Ovary (tissue), 9 donors: ENCODE data around the gene TYW1B. TPM values are rescaled to one million over a fixed set of nuclear protein-coding genes. Genes with fewer than 3 reads are reported as not detected.
A peak's percentile ranks its signal among the peaks of the same experiment; 100 is the strongest.
"Not testable (repeated sequence)": the region's sequence is repeated elsewhere in the genome, so short reads cannot be mapped to it uniquely, and the experiment has no call there.

ENCODE experiments used
- DNase-seq, 5 donors: peaks; one replicate each; pipeline ENCODE4 v3.0.0-alpha.2; 2019 to 2020
- H3K27ac ChIP-seq, 2 donors: fragments of 200-600 bp; one replicate each; pipeline versions ENCODE4 v1.5.1 to v1.8.0; 2019 to 2022
- H3K27me3 ChIP-seq: fragments of 200-600 bp; one replicate; pipeline ENCODE4 v1.8.0; 2022
- H3K36me3 ChIP-seq: fragments of 200-600 bp; sonication (generic); one replicate; pipeline ENCODE4 v1.5.1; 2019
- H3K4me1 ChIP-seq: one replicate; pipeline ENCODE4 v1.8.1; 2013; ENCODE audit warnings: mild to moderate bottlenecking, moderate library complexity; ENCODE audit not compliant: insufficient read depth
- H3K4me3 ChIP-seq: fragments of 200-600 bp; sonication (generic); one replicate; pipeline ENCODE4 v1.5.1; 2017
- H3K9me3 ChIP-seq, 2 donors: fragments of 200-600 bp in 1 of 2; sonication (generic) in 1 of 2; one replicate each; pipeline versions ENCODE4 v1.5.1 to v1.8.1; 2013 to 2019; ENCODE audit warnings: mild to moderate bottlenecking in 1 of 2, moderate library complexity in 1 of 2
- EP300 ChIP-seq: sonication (generic); formaldehyde crosslinking; IDR thresholded peaks from one replicate; pipeline ENCODE4 v1.6.1; 2017; ENCODE audit warnings: antibody characterized with exemption
- POLR2A ChIP-seq: fragments of 450-650 bp; IDR thresholded peaks from one replicate; pipeline ENCODE4 v1.6.1; 2017; ENCODE audit warnings: antibody characterized with exemption, mild to moderate bottlenecking, moderate library complexity
- WGBS, 3 donors: extraction: QIAGEN DNeasy Blood & Tissue Kit in 1 of 3; methylation state at CpG; one replicate each; pipeline versions ENCODE4 v1.1.5 to v1.1.7; 2013 to 2017; 5-methylcytosine and 5-hydroxymethylcytosine counted together
- intact Hi-C, 4 donors: fragments of 100-400 bp; cut with DNase I; formaldehyde crosslinking; loops; one replicate each; pipeline versions ENCODE4 v1.11.0 to v1.15.1; 2022 to 2023
- polyA plus RNA-seq, 2 donors: library from polyadenylated mRNA; stranded (reverse); fragments of 200-250 nt in 1 of 2; fragments of 350-450 nt in 1 of 2; fragmentation: Illumina TruSeq in 1 of 2; extraction: RNeasy Lipid Tissue Mini Kit (QIAGEN cat#74804) in 1 of 2; gene quantifications; one replicate each; pipeline ENCODE4 v1.2.3, GENCODE V29; 2013 to 2014
- total RNA-seq, 7 donors: library from RNA; depleted of rRNA in 2 of 7; stranded (reverse); fragments of >200 nt in 2 of 7; fragmentation: NEBNext Ultra II Directional in 3 of 7; extraction: Animal tissue kit (Norgen Biotek cat#: 25700) in 3 of 7; gene quantifications; one replicate each; pipeline versions ENCODE4 v1.1.0 to v1.2.4, GENCODE V29; 2016 to 2023
- TF ChIP-seq, protein P1 (sequence below), 3 donors: fragments of 450-650 bp in 2 of 3; fragments of 200-600 bp in 1 of 3; IDR thresholded peaks; one replicate each; pipeline versions ENCODE4 v1.5.1 to v1.8.0; 2016 to 2022; ENCODE audit warnings: antibody characterized with exemption in 3 of 3, mild to moderate bottlenecking in 1 of 3
- donor health status: DM: no; HTN: no; CAD: no; lungs with moderate emphysema.
- donor health status: DM: no; HTN: no; CAD: no.
- donor health status: Bipolar disorder and iron deficiency.
- donor health status: DM: yes; HTN: yes; CAD: no.
- donor health status: DM: no; HTN: no; CAD: no.
- donor health status: DM: yes; HTN: yes; CAD: no.

TYW1B gene
- total and polyA plus RNA-seq, 9 donors: 2.5 to 7.6 (median 3.0) TPM

DNA sequence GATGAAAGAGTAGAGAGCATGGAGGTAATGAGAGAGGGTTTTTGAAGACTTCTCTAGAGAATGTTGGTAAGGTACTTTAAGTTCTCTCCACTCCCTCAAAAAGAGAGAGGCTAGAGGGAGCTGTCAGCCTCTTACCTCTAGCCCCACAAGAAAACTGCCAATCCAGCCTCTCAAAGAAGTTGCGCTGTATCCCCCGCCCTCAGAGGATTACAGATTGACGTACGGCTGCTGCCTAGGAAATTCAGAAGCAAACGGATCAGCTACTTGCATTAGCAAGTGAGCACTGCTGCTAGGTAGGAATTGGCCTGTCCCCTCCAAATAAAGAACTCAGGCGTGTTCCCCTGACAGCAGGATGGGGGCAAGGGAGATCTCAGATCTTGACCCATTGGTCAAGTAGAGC is 34.2 kb downstream of the TYW1B start:
- H3K4me1 ChIP-seq: no peaks in the 10 kb centered on the region
- no peak overlapping the region for H3K4me3 ChIP-seq
- H3K36me3 ChIP-seq: no peaks in the 10 kb centered on the region
- no peaks in the 10 kb centered on the region for H3K27me3 ChIP-seq
- no peak for DNase-seq
- intact Hi-C loops: no loop called here
- no peak overlapping the region for H3K27ac ChIP-seq
- TF ChIP-seq EP300 (no peak), POLR2A (no peak)
- TF ChIP-seq, protein P1, sequence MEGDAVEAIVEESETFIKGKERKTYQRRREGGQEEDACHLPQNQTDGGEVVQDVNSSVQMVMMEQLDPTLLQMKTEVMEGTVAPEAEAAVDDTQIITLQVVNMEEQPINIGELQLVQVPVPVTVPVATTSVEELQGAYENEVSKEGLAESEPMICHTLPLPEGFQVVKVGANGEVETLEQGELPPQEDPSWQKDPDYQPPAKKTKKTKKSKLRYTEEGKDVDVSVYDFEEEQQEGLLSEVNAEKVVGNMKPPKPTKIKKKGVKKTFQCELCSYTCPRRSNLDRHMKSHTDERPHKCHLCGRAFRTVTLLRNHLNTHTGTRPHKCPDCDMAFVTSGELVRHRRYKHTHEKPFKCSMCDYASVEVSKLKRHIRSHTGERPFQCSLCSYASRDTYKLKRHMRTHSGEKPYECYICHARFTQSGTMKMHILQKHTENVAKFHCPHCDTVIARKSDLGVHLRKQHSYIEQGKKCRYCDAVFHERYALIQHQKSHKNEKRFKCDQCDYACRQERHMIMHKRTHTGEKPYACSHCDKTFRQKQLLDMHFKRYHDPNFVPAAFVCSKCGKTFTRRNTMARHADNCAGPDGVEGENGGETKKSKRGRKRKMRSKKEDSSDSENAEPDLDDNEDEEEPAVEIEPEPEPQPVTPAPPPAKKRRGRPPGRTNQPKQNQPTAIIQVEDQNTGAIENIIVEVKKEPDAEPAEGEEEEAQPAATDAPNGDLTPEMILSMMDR (IDR thresholded peaks at IDR 0.05): no peak
- peaks cover 0 to 4% of the 10 kb centered on the region in 2 donors for H3K9me3 ChIP-seq
- WGBS, 3 donors: 92 to 97% (median 93%) methylated on average over 6 of the region's 6 CpGs

DNA sequence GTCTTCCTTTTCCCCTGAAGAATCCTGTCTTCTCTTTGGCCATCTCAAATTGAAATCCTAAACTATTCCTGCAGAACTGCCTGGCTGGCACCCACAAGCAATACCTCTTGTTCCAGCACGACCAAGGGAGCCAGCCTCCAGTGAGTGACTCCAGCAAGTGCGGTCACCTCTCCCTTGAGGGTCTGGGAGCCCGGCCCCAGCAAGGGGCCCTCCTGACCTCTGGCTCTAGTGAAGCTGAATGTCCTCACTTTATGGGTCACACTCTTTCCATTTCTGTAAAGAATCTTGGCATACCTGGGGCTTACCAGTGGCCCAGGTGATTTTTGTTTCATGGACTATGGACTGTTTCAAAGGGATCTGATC is 37.3 kb downstream of the TYW1B start:
- H3K4me3 ChIP-seq, H3K27me3 ChIP-seq, H3K9me3 ChIP-seq, DNase-seq, H3K36me3 ChIP-seq, intact Hi-C loops, H3K27ac ChIP-seq, H3K4me1 ChIP-seq: not testable (repeated sequence)
- WGBS, 3 donors: 86 to 96% (median 88%) methylated on average over 3 of the region's 3 CpGs

- DNase-seq, H3K27ac ChIP-seq, H3K27me3 ChIP-seq, H3K9me3 ChIP-seq, H3K4me1 ChIP-seq, intact Hi-C loops, H3K36me3 ChIP-seq, H3K4me3 ChIP-seq: not testable (repeated sequence)
- 82 to 86% (median 85%) methylated on average over 6 of the region's 6 CpGs for WGBS, 3 donors
These were observed 37.8 kb downstream of the TYW1B start for GRCh38 chr7:72790048-72790697.

GRCh38 chr7:72785166-72785955 is 42.6 kb downstream of the TYW1B start:
- Histone ChIP-seq H3K27ac (no peak overlapping the region), H3K4me3 (no peak overlapping the region), H3K36me3 (no peaks in the 10 kb centered on the region), H3K27me3 (no peaks in the 10 kb centered on the region), H3K9me3 (no peaks in the 10 kb centered on the region), H3K4me1 (no peaks in the 10 kb centered on the region)
- no peak for DNase-seq
- TF ChIP-seq EP300 (no peak), POLR2A (no peak)
- TF ChIP-seq, protein P1 (IDR thresholded peaks at IDR 0.05): no peak
- intact Hi-C loops: no loop called here
- WGBS, 3 donors: 83 to 90% (median 86%) methylated on average over 8 of the region's 8 CpGs

DNA sequence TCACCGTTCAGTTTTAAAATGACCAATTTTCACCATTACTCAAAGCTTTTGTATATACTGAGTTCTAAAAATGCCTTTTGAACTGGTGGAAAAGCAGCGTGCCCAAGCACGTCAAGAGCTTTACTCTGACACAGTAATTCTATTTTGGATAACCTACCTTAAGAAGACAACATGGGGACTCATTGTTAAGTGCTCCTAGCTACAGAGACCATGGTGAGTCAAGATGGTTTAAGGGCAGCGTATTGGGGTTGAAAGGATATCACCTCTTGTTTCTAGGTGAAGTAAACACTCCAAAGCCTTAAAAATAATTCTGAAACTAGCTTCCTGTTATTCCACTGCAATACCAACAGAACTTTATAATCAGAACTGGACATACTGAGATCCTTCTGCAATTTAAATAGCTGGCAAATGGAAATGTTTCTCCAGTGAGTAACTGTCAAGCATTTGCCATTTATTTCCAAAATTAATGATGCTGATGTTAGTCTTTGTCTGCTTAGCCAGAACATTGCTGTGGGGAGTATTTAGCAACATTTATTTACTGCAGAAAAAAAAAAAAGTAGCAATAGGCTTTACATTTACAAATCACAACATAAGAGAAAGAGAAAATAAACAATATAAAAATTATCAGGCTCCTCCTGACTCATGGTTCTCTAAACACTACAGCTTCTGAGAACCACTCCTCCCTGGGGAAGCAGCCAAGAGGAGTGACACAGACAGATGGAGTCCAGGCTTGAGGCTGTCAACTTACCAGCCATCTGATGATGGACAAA is 44.2 kb downstream of the TYW1B start:
- H3K4me1 ChIP-seq, H3K27me3 ChIP-seq, H3K9me3 ChIP-seq, H3K4me3 ChIP-seq, intact Hi-C loops, H3K36me3 ChIP-seq, H3K27ac ChIP-seq: not testable (repeated sequence)
- 58 to 67% (median 60%) methylated on average over 4 of the region's 4 CpGs for WGBS, 3 donors
- peak in 3 of 5 donors; percentile 21 to 47 (median 26) for DNase-seq

GRCh38 chr7:72781631-72782030 is 46.4 kb downstream of the TYW1B start:
- WGBS, 3 donors: 92 to 96% (median 94%) methylated on average over 6 of the region's 6 CpGs
- intact Hi-C loops: no loop called here

More at GRCh38 chr7:72781631-72782030, 46.4 kb downstream of the TYW1B start:
- no peak overlapping the region for H3K4me3 ChIP-seq
- H3K27me3 ChIP-seq: no peaks in the 10 kb centered on the region
- H3K4me1 ChIP-seq: no peaks in the 10 kb centered on the region
- no peak for TF ChIP-seq POLR2A
- no peak for TF ChIP-seq EP300
- TF ChIP-seq, protein P1 (IDR thresholded peaks at IDR 0.05): no peak
- no peak overlapping the region for H3K27ac ChIP-seq
- no peaks in the 10 kb centered on the region for H3K9me3 ChIP-seq
- H3K36me3 ChIP-seq: no peaks in the 10 kb centered on the region
- DNase-seq: no peak
